Stomach (tissue), 4 donors: ENCODE measurements around the gene EIF2B2.

Experiments
- CTCF ChIP-seq, 7 experiments: fragments of 450-650 bp in 4 of 7; fragments of 200-600 bp in 3 of 7; sonication (generic) in 3 of 7; IDR thresholded peaks; one replicate each; pipeline ENCODE4 v1.5.1; 2016 to 2019; ENCODE audit warnings: antibody characterized with exemption in 7 of 7, control low read depth in 2 of 7, mild to moderate bottlenecking in 1 of 7
- EP300 ChIP-seq: sonication (generic); formaldehyde crosslinking; IDR thresholded peaks from one replicate; pipeline ENCODE4 v1.6.1; 2017; ENCODE audit warnings: antibody characterized with exemption
- POLR2A ChIP-seq, 4 donors: fragments of 450-650 bp; IDR thresholded peaks; one replicate each; pipeline ENCODE4 v1.6.1; 2016; ENCODE audit warnings: antibody characterized with exemption in 4 of 4, control low read depth in 2 of 4, mild to moderate bottlenecking in 1 of 4, moderate library complexity in 1 of 4
- POLR2AphosphoS5 ChIP-seq, 3 donors: sonication (generic); formaldehyde crosslinking; IDR thresholded peaks; one replicate each; pipeline ENCODE4 v1.6.1; 2016; ENCODE audit warnings: antibody characterized with exemption in 3 of 3

- TF ChIP-seq CTCF (IDR thresholded peaks at IDR 0.05) (no peak), POLR2A (IDR thresholded peaks at IDR 0.05) (no peak), POLR2AphosphoS5 (IDR thresholded peaks at IDR 0.05) (peak in 1 of 3 donors; percentile 9), EP300 (no peak)
Observed at GRCh38 chr14:75023108-75023507, 20.4 kb downstream of the EIF2B2 start.
